ENCODE results near the gene MAP3K8. TPM values are rescaled to one million over a fixed set of nuclear protein-coding genes. Genes with fewer than 3 reads are reported as not detected.

MAP3K8 gene
- total and polyA plus RNA-seq, 2 of the 8 experiments (the other 6 are each of a cell fraction or from before 2014, with no cell fraction given): 5.6 to 6.0 TPM

- TF ChIP-seq MAFK (IDR thresholded peaks at IDR 0.05; ENCODE audit: low read depth, low read length): no peak
- TF ChIP-seq YY1 (IDR thresholded peaks at IDR 0.05; ENCODE audit: low read depth, low read length): no peak
- TF ChIP-seq CEBPB (IDR thresholded peaks at IDR 0.05; ENCODE audit: low read depth, low read length): no peak
- no peak; a peak in 1 of 4 replicates for TF ChIP-seq SIN3A (conservative IDR thresholded peaks at IDR 0.05 in 1 of 2, IDR thresholded peaks at IDR 0.05 in 1 of 2; ENCODE audit: low read depth in 1 of 2, low read length in 2 of 2)
- TF ChIP-seq POLR2A (IDR thresholded peaks at IDR 0.05; ENCODE audit: control extremely low read depth in 1 of 2, low read depth in 2 of 2, low read length in 2 of 2): peak; percentile 45 to 55; a peak in 2 of 3 replicates
- no peak for TF ChIP-seq HDAC6 (IDR thresholded peaks at IDR 0.05; ENCODE audit: low read depth, low read length)
These were observed at the start of gene MAP3K8 (continued) for GRCh38 chr10:30433730-30434272.

Data from H1 (cell line).